Lung (tissue), 12 donors: ENCODE data around the gene RDX. TPM values are rescaled to one million over a fixed set of nuclear protein-coding genes. Genes with fewer than 3 reads are reported as not detected.

ENCODE experiments used
- ATAC-seq: fragments of 200-7000 bp; cut with Tn5 transposase; one replicate; pipeline ENCODE4 v1.9.1; 2020; ENCODE audit warnings: moderate number of reproducible peaks; ENCODE audit not compliant: insufficient read depth, low FRiP score
- DNase-seq, 3 donors: peaks; one replicate each; pipeline ENCODE4 v3.0.0-alpha.2; 2013 to 2017
- H3K27ac ChIP-seq, 2 donors: one replicate each; pipeline ENCODE4 v1.5.1; 2013; ENCODE audit warnings: mild to moderate bottlenecking in 2 of 2, moderate library complexity in 2 of 2, control low read depth in 1 of 2, inconsistent platforms in 1 of 2, low read depth in 1 of 2, low read length in 1 of 2
- H3K27me3 ChIP-seq, 3 donors: one replicate each; pipeline ENCODE4 v1.5.1; 2013; ENCODE audit warnings: low read length in 2 of 3; ENCODE audit not compliant: control insufficient read depth in 3 of 3, insufficient read depth in 3 of 3
- H3K36me3 ChIP-seq, 4 donors: one replicate each; pipeline ENCODE4 v1.5.1; 2013; ENCODE audit warnings: low read length in 4 of 4, mild to moderate bottlenecking in 1 of 4, moderate library complexity in 1 of 4; ENCODE audit not compliant: control insufficient read depth in 4 of 4, insufficient read depth in 4 of 4
- H3K4me1 ChIP-seq, 5 donors: one replicate each; pipeline ENCODE4 v1.5.1; 2013; ENCODE audit warnings: low read length in 5 of 5, mild to moderate bottlenecking in 2 of 5, moderate library complexity in 1 of 5; ENCODE audit not compliant: control insufficient read depth in 5 of 5, insufficient read depth in 5 of 5
- H3K4me3 ChIP-seq: one replicate; pipeline ENCODE4 v1.5.1; 2013; ENCODE audit warnings: mild to moderate bottlenecking, control low read depth, moderate library complexity
- H3K9ac ChIP-seq, 2 donors: one replicate each; pipeline ENCODE4 v1.5.1; 2013; ENCODE audit warnings: low read length in 2 of 2, control low read depth in 1 of 2; ENCODE audit not compliant: insufficient read depth in 1 of 2
- H3K9me3 ChIP-seq, 4 donors: one replicate each; pipeline ENCODE4 v1.5.1; 2013; ENCODE audit warnings: low read length in 3 of 4, mild to moderate bottlenecking in 1 of 4, moderate library complexity in 1 of 4; ENCODE audit not compliant: control insufficient read depth in 4 of 4, insufficient read depth in 3 of 4
- WGBS, 2 donors: extraction: QIAGEN DNeasy Blood & Tissue Kit; methylation state at CpG; one replicate each; pipeline ENCODE4 v1.1.7; 2013; 5-methylcytosine and 5-hydroxymethylcytosine counted together
- polyA plus RNA-seq, 2 donors: library from polyadenylated mRNA; stranded (reverse); fragments of 200-250 nt; gene quantifications; one replicate each; pipeline ENCODE4 v1.2.1, GENCODE V29; 2013
- total RNA-seq, 2 donors: library from RNA; depleted of rRNA in 1 of 2; stranded (reverse); fragments of >200 nt in 1 of 2; gene quantifications; one replicate each; pipeline ENCODE4 v1.2.1, GENCODE V29; 2014 to 2021
- TF ChIP-seq, protein P1 (sequence below): IDR thresholded peaks from 2 replicates; pipeline ENCODE4 v1.5.1; 2012; ENCODE audit warnings: mild to moderate bottlenecking; ENCODE audit errors: control extremely low read depth, extremely low read depth
- donor health status: control.
- donor health status: control.
- donor health status: Bipolar disorder and iron deficiency.
- donor health status: healthy.
- donor health status: DM: yes; HTN: yes; CAD: no.

Gene RDX
- total and polyA plus RNA-seq, 4 donors = 21.8 to 144 (median 59.2) TPM

DNA sequence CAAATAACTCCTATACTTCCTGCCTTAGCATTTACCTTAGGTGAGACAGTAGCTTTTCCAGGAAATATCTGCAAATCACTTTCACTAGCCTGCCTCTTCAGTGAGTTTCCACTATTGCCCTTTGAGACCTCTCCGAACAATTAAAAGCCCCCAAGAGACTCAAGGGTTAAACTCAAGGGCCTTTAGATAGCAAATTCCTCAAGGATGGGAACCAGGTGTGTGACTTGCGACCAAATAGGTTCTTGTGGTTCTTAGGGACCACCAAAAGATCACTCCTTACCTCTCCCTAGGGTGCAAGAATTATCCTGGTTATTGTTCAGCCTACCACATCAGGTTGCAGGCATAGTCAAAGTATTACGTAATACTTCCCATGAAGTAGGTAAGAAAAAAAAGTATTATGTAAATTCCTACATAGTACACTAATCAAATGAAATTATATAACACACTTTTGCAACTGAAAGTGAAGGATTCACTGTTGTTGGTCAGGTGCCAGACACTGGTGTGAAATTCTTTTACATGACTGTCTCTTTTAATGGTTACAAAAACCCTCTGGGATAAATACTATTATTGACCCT lies 1.4 kb upstream of the RDX start:
- H3K4me1 ChIP-seq = peaks cover 0 to 36% (median 12%) of the 10 kb centered on the region in 5 donors
- H3K36me3 ChIP-seq = no peaks in the 10 kb centered on the region
- no peak for ATAC-seq
- WGBS, 2 donors = 73 to 85% methylated on average over 3 of the region's 3 CpGs
- no peak overlapping the region for H3K4me3 ChIP-seq
- TF ChIP-seq, protein P1, sequence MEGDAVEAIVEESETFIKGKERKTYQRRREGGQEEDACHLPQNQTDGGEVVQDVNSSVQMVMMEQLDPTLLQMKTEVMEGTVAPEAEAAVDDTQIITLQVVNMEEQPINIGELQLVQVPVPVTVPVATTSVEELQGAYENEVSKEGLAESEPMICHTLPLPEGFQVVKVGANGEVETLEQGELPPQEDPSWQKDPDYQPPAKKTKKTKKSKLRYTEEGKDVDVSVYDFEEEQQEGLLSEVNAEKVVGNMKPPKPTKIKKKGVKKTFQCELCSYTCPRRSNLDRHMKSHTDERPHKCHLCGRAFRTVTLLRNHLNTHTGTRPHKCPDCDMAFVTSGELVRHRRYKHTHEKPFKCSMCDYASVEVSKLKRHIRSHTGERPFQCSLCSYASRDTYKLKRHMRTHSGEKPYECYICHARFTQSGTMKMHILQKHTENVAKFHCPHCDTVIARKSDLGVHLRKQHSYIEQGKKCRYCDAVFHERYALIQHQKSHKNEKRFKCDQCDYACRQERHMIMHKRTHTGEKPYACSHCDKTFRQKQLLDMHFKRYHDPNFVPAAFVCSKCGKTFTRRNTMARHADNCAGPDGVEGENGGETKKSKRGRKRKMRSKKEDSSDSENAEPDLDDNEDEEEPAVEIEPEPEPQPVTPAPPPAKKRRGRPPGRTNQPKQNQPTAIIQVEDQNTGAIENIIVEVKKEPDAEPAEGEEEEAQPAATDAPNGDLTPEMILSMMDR = no peak
- no peak overlapping the region for H3K9ac ChIP-seq
- no peaks in the 10 kb centered on the region for H3K27me3 ChIP-seq
- peak overlapping the region in 1 of 2 donors; percentile 3 for H3K27ac ChIP-seq
- DNase-seq = peak in 2 of 3 donors; percentile 9 to 15
- H3K9me3 ChIP-seq = no peaks in the 10 kb centered on the region

DNA sequence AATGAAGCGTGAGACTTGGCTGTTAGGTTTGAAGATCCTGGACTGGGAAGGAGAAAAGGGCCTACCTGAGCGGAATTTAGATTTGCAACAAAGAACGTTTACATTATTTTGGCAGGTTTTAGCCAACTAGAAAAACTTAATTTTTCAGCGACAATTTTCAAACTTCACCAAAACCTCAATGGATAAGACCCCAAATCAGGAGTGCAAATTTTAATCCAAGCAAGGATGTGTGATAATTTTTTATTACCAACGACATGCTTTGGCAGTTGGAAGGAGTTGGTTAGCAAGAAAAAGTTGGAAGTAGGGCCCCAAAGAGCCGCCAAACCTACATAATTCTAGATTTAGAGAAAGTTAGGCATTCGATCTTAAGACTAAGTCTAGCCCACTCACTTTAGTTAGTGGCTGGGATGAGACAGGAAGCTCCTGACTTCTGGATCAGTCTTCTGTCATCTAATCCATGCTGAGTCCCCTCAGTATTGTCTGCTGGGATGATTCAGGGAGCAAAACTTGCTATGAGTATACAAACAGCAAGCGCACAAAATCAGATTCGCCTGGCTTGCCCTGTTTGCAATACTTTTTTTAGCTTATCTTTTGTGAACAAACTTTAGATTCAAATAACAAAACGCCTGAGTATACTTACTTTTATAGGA lies 787 bp upstream of the RDX start:
- TF ChIP-seq, protein P1 = no peak
- ATAC-seq (no peak), DNase-seq (no peak)
- no peaks in the 10 kb centered on the region for H3K9me3 ChIP-seq
- no peak overlapping the region for H3K4me3 ChIP-seq
- peak overlapping the region; percentile 44 to 62 for H3K9ac ChIP-seq
- no peaks in the 10 kb centered on the region for H3K27me3 ChIP-seq
- WGBS, 2 donors = 37 to 41% methylated on average over 10 of the region's 10 CpGs
- H3K4me1 ChIP-seq = peaks cover 0 to 42% (median 12%) of the 10 kb centered on the region in 5 donors
- no peaks in the 10 kb centered on the region for H3K36me3 ChIP-seq
- peak overlapping the region; percentile 95 to 99 for H3K27ac ChIP-seq

DNA sequence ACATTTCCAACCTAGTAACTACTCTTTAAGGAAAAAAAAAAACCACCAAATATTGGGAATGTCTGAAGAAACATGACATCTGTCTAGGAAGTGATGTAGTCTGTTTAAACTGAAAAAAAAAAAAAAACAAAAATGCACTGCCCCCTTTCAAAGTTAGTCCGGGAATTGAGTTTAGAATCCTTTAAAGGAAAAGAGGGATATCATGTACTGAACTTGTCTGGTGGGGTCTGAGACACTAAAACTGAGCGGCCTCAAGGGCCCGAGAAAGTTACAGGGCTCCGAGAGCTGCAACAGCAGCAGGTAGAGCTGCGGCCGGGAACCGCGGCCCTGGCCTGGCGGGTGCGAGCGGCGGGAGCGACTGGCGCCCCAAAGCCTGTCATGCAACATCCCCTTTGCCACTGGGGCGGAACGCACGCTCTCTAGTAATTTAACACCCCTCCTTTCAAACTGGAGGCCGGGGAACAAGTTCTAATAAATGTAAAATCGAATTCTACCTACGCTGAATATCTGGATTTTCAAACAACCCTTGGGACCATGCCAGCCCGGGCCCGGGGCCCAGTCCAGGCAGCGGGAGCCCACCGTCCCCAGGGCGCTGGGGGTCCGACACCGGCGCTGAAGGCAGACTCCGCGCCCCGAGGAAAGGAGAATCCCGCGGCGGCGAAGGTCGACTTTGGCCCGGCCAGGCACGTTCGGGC lies 736 bp downstream of the RDX start:
- peak overlapping the region; percentile 97 to 99 for H3K27ac ChIP-seq
- H3K4me1 ChIP-seq = peaks cover 0 to 42% (median 12%) of the 10 kb centered on the region in 5 donors

More for the DNA sequence above, 736 bp downstream of the RDX start:
- WGBS, 2 donors = 0% methylated on average over 37 to 39 of the region's 39 CpGs
- peak overlapping the region; percentile 84 for H3K4me3 ChIP-seq
- DNase-seq (peak; percentile 76 to 79 (median 77)), ATAC-seq (no peak)
- H3K9me3 ChIP-seq = peaks cover 0 to 2% (median 0%) of the 10 kb centered on the region in 4 donors
- H3K27me3 ChIP-seq = no peaks in the 10 kb centered on the region
- H3K36me3 ChIP-seq = no peaks in the 10 kb centered on the region
- TF ChIP-seq, protein P1 = no peak
- H3K9ac ChIP-seq = peak overlapping the region; percentile 67 to 74
